OCI-LY3 (cell line): ENCODE results near the gene KLF14.

Experiments
- H2AFZ ChIP-seq: fragments of 200-600, 300-600 bp; shearing (Covaris generic); 2 replicates; pipeline ENCODE4 v1.6.0; 2014; ENCODE audit warnings: antibody characterized with exemption, low read depth, low read length
- H3K27ac ChIP-seq: fragments of 200-600, 300-600 bp; sonication (generic); 2 replicates; pipeline ENCODE4 v1.5.1; 2014; ENCODE audit warnings: mild to moderate bottlenecking, low read length, moderate library complexity, mixed read lengths
- H3K27me3 ChIP-seq: fragments of 200-600, 300-600 bp; sonication (generic); 2 replicates; pipeline ENCODE4 v1.6.1; 2014; ENCODE audit warnings: low read depth, low read length, mixed read lengths
- H3K36me3 ChIP-seq: fragments of 200-600, 300-600 bp; sonication (generic); replicated peaks from 2 replicates; pipeline ENCODE3; 2014; ENCODE audit warnings: low read depth, low read length, mixed read lengths
- H3K4me1 ChIP-seq: fragments of 300-600, 200-600 bp; sonication (generic); 2 replicates; pipeline ENCODE4 v1.6.1; 2014; ENCODE audit warnings: low read length, mixed read lengths
- H3K4me2 ChIP-seq: fragments of 200-600, 300-600 bp; sonication (generic); 2 replicates; pipeline ENCODE4 v1.6.1; 2014; ENCODE audit warnings: low read length, mixed read lengths
- H3K4me3 ChIP-seq: fragments of 300-600, 200-600 bp; sonication (generic); 2 replicates; pipeline ENCODE4 v1.5.1; 2014; ENCODE audit warnings: antibody characterized with exemption, mild to moderate bottlenecking, low read length, moderate library complexity
- H3K79me2 ChIP-seq: fragments of 300-600, 200-600 bp; shearing (Covaris generic); 2 replicates; pipeline ENCODE4 v1.6.1; 2014; ENCODE audit warnings: mild to moderate bottlenecking, low read length, mixed read lengths
- H3K9ac ChIP-seq: fragments of 300-600, 200-600 bp; shearing (Covaris generic); 2 replicates; pipeline ENCODE4 v1.6.0; 2014; ENCODE audit warnings: mild to moderate bottlenecking, low read length, moderate library complexity
- H3K9me3 ChIP-seq: fragments of 200-600, 300-600 bp; shearing (Covaris generic); 2 replicates; pipeline ENCODE4 v1.6.1; 2014; ENCODE audit warnings: low read length, mixed read lengths; ENCODE audit not compliant: insufficient read depth
- H4K20me1 ChIP-seq: fragments of 200-600, 300-600 bp; sonication (generic); 2 replicates; pipeline ENCODE4 v1.6.1; 2016; ENCODE audit warnings: low read length, mixed read lengths; ENCODE audit not compliant: insufficient read depth
- CTCF ChIP-seq: fragments of 200-600, 300-600 bp; sonication (generic); IDR thresholded peaks from 2 replicates; pipeline ENCODE4 v1.5.1; 2014; ENCODE audit warnings: antibody characterized with exemption, low read length, low read depth
- EZH2phosphoT487 ChIP-seq: fragments of 200-600 bp; shearing (Covaris generic); IDR thresholded peaks from 2 replicates; pipeline ENCODE4 v1.6.1; 2018; ENCODE audit warnings: antibody characterized with exemption, mixed run types, low read depth

KLF14 gene

GRCh38 chr7:130741331-130741995 is 7.5 kb upstream of the KLF14 start:
- peak overlapping the region; percentile 66 for H3K9ac ChIP-seq
- peaks cover 25% of the 10 kb centered on the region for H3K4me1 ChIP-seq

GRCh38 chr7:130740606-130741005 is 6.6 kb upstream of the KLF14 start:
- Histone ChIP-seq H3K4me1 (peaks cover 25% of the 10 kb centered on the region), H3K9ac (peak overlapping the region; percentile 39; the same call in 1 of the 2 replicates), H3K27ac (peak overlapping the region; percentile 95), H3K4me2 (peak overlapping the region; percentile 93), H4K20me1 (no peaks in the 10 kb centered on the region), H3K36me3 (no peaks in the 10 kb centered on the region), H3K79me2 (no peaks in the 10 kb centered on the region), H3K4me3 (0 out of 2 replicates have a peak overlapping the region, but pooled peaks have one; percentile 69), H3K27me3 (peaks cover 17% of the 10 kb centered on the region), H3K9me3 (no peaks in the 10 kb centered on the region), H2AFZ (no peak overlapping the region)
- no peak for TF ChIP-seq CTCF
- TF ChIP-seq EZH2phosphoT487, result no peak

More at GRCh38 chr7:130741331-130741995, 7.5 kb upstream of the KLF14 start:
- peak overlapping the region; percentile 95 for H3K27ac ChIP-seq
- H3K79me2 ChIP-seq, result no peaks in the 10 kb centered on the region
- H4K20me1 ChIP-seq, result no peaks in the 10 kb centered on the region
- H3K4me3 ChIP-seq, result peak overlapping the region; percentile 69
- TF ChIP-seq EZH2phosphoT487 (no peak), CTCF (no peak)
- no peaks in the 10 kb centered on the region for H3K36me3 ChIP-seq
- peaks cover 9% of the 10 kb centered on the region for H3K27me3 ChIP-seq
- peak overlapping the region; percentile 87 for H2AFZ ChIP-seq
- peak overlapping the region; percentile 93 for H3K4me2 ChIP-seq
- H3K9me3 ChIP-seq, result no peaks in the 10 kb centered on the region

- Histone ChIP-seq H3K27me3 (peaks cover 19% of the 10 kb centered on the region), H3K9ac (no peak overlapping the region), H3K27ac (no peak overlapping the region), H2AFZ (no peak overlapping the region), H4K20me1 (no peaks in the 10 kb centered on the region), H3K4me2 (0 out of 2 replicates have a peak overlapping the region, but pooled peaks have one; percentile 8), H3K4me1 (peaks cover 17% of the 10 kb centered on the region), H3K36me3 (no peaks in the 10 kb centered on the region), H3K4me3 (no peak overlapping the region), H3K9me3 (no peaks in the 10 kb centered on the region), H3K79me2 (no peaks in the 10 kb centered on the region)
- TF ChIP-seq EZH2phosphoT487, result no peak
- no peak for TF ChIP-seq CTCF
Measured at GRCh38 chr7:130736298-130736900, 2.4 kb upstream of the KLF14 start.
